GM18498 (cell line): ENCODE results near the gene FOXD4.
"Not testable (repeated sequence)": the region's sequence is repeated elsewhere in the genome, so short reads cannot be mapped to it uniquely, and the experiment has no call there.

ENCODE experiments used
- ATAC-seq: cut with Tn5 transposase; IDR thresholded peaks from one replicate; pipeline ENCODE4 v1.9.1; 2021; ENCODE audit warnings: mild to moderate bottlenecking, moderate library complexity; ENCODE audit not compliant: unreplicated experiment

The FOXD4 gene

DNA sequence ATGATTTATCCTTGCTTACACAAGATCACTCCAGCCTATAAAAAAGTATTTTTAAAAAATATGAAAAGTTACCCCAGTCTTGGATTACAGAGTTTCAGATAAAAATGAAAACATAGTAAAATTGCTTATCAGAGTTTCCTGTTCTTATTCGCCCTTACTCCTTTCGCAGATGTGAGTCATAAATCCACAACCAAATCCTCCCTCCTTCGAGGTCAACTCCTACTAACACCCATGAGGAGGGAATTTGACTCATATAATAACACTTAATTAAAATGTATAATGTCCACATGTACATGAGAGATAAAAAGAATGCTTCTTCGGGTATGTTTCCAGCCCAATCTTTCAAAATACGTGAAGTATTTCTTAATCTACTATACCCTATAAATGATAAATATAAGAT is 23.9 kb downstream of the FOXD4 start:
- ATAC-seq: not testable (repeated sequence)

- not testable (repeated sequence) for ATAC-seq
These were observed 24.3 kb downstream of the FOXD4 start for GRCh38 chr9:93909-94308.

DNA sequence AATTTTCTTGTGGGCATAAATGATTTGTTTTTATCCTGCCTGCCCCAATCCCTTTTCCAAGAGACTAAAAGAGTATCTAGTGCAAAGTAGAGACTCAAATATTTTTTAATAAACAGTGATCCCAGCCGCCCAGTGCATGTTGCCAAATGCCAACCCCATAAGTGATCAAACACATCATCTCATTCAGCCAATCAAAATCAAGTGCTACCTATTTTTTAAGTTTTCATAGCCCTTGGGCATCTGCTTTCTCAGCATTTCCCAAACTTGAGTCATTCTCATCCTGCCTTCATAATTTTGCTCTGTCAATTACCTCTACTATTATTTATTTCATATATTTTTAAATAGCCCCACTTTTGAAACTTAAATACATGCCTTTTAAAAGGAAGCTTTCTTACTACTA is 27.4 kb downstream of the FOXD4 start:
- ATAC-seq: not testable (repeated sequence)

GRCh38 chr9:88396-89037 is 29.7 kb downstream of the FOXD4 start:
- ATAC-seq: peak; percentile 89

DNA sequence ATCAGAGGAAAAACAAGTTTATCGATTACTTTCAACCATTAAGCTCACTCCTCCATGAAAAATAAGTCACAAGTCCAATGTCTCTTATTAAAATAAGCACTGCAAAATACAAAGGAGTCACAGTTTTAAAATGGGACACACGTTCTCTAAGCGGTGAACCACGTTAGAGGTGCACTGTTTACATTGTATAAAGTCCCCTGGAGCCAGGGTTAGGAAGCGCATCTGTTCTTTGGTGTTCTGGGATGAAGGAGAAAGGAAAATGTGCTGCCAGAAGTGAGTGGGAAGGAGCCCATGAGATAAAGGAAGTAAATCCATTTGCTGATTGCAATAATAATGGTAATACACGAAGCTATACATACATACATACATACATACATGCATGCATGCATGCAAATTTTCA is 30.4 kb downstream of the FOXD4 start:
- not testable (repeated sequence) for ATAC-seq

GRCh38 chr9:87105-87504 is 31.1 kb downstream of the FOXD4 start:
- ATAC-seq: not testable (repeated sequence)

GRCh38 chr9:86697-87096 is 31.5 kb downstream of the FOXD4 start:
- not testable (repeated sequence) for ATAC-seq

DNA sequence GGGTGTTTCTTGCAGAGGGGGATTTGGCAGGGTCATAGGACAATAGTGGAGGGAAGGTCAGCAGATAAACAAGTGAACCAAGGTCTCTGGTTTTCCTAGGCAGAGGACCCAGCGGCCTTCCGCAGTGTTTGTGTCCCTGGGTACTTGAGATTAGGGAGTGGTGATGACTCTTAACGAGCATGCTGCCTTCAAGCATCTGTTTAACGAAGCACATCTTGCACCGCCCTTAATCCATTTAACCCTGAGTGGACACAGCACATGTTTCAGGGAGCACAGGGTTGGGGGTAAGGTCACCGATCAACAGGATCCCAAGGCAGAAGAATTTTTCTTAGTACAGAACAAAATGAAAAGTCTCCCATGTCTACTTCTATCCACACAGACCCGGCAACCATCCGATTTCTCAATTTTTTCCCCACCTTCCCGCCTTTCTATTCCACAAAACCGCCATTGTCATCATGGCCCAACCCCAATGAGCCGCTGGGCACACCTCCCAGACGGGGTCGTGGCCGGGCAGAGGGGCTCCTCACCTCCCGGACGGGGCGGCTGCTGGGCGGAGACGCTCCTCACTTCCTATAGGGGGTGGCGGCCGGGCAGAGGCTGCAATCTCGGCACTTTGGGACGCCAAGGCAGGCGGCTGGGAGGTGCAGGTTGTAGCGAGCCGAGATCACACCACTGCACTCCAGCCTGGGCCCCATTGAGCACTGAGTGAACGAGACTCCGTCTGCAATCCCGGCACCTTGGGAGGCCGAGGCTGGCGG is 35.1 kb downstream of the FOXD4 start:
- not testable (repeated sequence) for ATAC-seq

DNA sequence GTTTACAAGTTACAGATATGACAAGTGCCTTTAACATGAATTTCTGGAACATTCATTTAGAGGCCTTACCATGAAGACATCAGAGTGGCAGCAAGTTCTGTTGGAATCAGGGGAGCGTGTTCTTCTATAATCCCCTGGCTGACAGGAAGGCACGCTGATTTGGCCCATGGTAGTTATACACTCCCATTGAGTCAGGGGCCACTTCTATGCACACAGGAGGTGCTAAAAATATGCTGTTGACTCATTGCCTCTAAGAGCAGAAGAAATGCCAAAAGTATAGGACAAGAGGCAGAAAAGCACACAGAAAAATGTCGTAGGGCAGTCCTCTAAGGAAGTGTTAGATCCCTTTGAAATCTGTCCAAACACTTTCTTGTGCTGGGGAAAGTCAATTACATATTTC is 39.9 kb downstream of the FOXD4 start:
- ATAC-seq: not testable (repeated sequence)

DNA sequence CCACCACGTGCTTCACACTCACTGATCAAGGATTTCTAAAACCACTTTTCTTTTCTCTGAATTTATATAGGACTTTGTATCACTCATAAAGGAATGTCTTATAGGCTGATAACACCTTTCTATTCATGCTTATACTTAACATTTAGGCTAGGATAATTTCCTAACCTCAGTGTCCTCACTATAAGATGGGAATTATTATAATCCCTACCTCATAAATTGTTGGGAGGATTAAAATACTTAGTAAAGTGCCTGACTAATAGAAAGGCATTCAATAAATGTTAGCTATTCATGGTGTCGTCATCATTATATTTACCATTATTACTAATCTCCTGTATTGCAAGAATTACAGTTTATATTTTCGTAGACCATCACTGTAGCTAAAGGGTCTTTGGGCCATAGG is 41.8 kb downstream of the FOXD4 start:
- ATAC-seq: not testable (repeated sequence)

- ATAC-seq: not testable (repeated sequence)
These were observed 44.2 kb downstream of the FOXD4 start for GRCh38 chr9:73900-74525.

DNA sequence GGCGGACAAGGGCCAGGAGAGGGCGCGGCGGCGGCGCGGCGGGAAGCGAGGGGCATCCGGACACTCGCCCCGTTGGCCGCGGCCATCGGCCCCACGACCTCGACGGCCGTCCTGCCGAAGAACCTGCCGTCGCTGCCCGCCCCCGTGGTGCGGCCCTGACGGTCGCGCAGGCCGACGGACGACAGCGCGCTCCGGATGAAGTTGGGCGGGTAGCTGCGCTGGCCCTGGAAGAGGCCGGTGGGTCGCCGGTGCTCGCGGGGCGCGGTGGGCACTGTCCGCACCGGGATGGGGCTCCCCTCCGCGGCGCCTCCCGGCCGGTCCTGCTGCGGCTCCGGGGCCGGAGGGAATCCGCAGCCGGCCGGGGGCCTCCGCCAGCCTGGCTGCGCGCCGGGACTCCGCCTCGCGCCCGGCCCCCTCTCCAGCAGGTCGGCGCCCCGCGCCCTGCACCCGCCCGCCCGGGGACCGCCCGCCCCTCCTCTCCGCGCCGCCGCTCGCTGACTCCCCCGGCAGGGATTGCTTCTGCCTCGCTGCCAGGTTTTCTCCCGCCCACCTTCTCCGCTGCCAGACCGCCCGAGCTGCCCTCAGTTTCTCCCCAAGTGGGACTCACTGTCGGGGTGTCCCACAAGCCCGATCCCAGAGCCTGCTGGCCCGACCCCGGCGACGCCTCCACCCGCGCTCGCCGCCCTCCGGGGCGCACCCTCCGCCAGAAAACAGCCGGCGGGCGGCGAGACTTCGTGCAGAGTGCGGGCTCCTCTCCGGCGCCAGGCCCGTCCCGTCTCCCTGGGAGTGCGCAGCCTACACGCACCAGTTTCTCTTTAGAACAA is 44.9 kb downstream of the FOXD4 start:
- not testable (repeated sequence) for ATAC-seq
